ENCODE results near the gene GATA5.

- no peak for TF ChIP-seq POLR2AphosphoS5 (IDR thresholded peaks at IDR 0.05)
- no peak for TF ChIP-seq EZH2 (IDR thresholded peaks at IDR 0.05; ENCODE audit: borderline replicate concordance, insufficient read depth, low read length, poor library complexity, severe bottlenecking)
- TF ChIP-seq CTCF (IDR thresholded peaks at IDR 0.05; ENCODE audit: poor library complexity, severe bottlenecking), result no peak
- TF ChIP-seq SMC3 (conservative IDR thresholded peaks at IDR 0.05; ENCODE audit: poor library complexity), result no peak
Observed at GRCh38 chr20:62483613-62484458, 8.0 kb upstream of the GATA5 start.
